ENCODE data around the gene PLEKHM2. TPM values are rescaled to one million over a fixed set of nuclear protein-coding genes. Genes with fewer than 3 reads are reported as not detected.

Gene PLEKHM2
- total RNA-seq, 8 experiments from 2014 or later = 23.7 to 45.7 (median 33.4) TPM

- WGBS, 10 experiments = 0 to 94% (median 74%) methylated on average over 1 to 2 of the region's 2 CpGs; no CpG with 5 or more reads in 4 of the 10 experiments
- H3K4me3 ChIP-seq = no peak overlapping the region
- no peak for ATAC-seq (replicated peaks in 6 of 8)
- in situ Hi-C loops (cut with MboI; ENCODE audit: low pct_unique_long_range_greater_than_20kb in 2 of 9, low sequenced_read_pairs in 9 of 9, unreplicated experiment in 9 of 9) = no loop called here
- H3K4me1 ChIP-seq (replicated peaks in 1 of 2) = peaks cover 4 to 8% of the 10 kb centered on the region in 2 donors
- H3K27ac ChIP-seq = no peak overlapping the region
These were observed 91.6 kb downstream of the PLEKHM2 start for GRCh38 chr1:15775706-15776105.

- no peak overlapping the region for H3K4me3 ChIP-seq
- peaks cover 4 to 8% of the 10 kb centered on the region in 2 donors for H3K4me1 ChIP-seq (replicated peaks in 1 of 2)
- 75 to 98% (median 93%) methylated on average over 2 to 7 of the region's 7 CpGs; no CpG with 5 or more reads in 1 of the 10 experiments for WGBS, 10 experiments
- in situ Hi-C loops (cut with MboI; ENCODE audit: low pct_unique_long_range_greater_than_20kb in 2 of 9, low sequenced_read_pairs in 9 of 9, unreplicated experiment in 9 of 9) = no loop called here
- H3K27ac ChIP-seq = no peak overlapping the region
- ATAC-seq (replicated peaks in 6 of 8) = no peak
These were observed 94.0 kb downstream of the PLEKHM2 start for GRCh38 chr1:15777909-15778707.

Other genes with a start within 250 kb of the PLEKHM2 start
- gene CTRC, start 245.9 kb upstream of the PLEKHM2 start, total RNA-seq = under 1 TPM in 7 of 8 experiments, not detected in 1; 0.05 to 0.95 (median 0.14) TPM
- 1 to 10 TPM in 1 of 8 experiments, not detected in 7; 1.1 TPM for gene CELA2A, start 227.6 kb upstream of the PLEKHM2 start, total RNA-seq
- gene CELA2B, start 208.2 kb upstream of the PLEKHM2 start, total RNA-seq = not detected
- gene CASP9, start 160.1 kb upstream of the PLEKHM2 start, total RNA-seq = 10 to 100 TPM in 6 of 8 experiments, 1 to 10 TPM in 2; 8.2 to 17.1 (median 13.9) TPM
- 10 to 100 TPM; 14.4 to 26.0 (median 18.0) TPM for gene DNAJC16, start 157.5 kb upstream of the PLEKHM2 start, total RNA-seq
- gene AGMAT, start 99.3 kb upstream of the PLEKHM2 start, total RNA-seq = 1 to 10 TPM in 2 of 8 experiments, under 1 TPM in 6; 0.14 to 1.2 (median 0.65) TPM
- 10 to 100 TPM; 11.1 to 47.4 (median 17.0) TPM for gene DDI2, start 66.9 kb upstream of the PLEKHM2 start, total RNA-seq
- 1 to 10 TPM in 4 of 8 experiments, under 1 TPM in 4; 0.49 to 1.5 (median 1.0) TPM for gene SLC25A34, start 51.9 kb downstream of the PLEKHM2 start, total RNA-seq
- gene TMEM82, start 58.2 kb downstream of the PLEKHM2 start, total RNA-seq = under 1 TPM in 1 of 8 experiments, not detected in 7; 0.28 TPM
- 10 to 100 TPM in 3 of 8 experiments, 1 to 10 TPM in 5; 2.0 to 35.1 (median 9.6) TPM for gene FBLIM1, start 74.5 kb downstream of the PLEKHM2 start, total RNA-seq
- 1 to 10 TPM; 2.7 to 7.2 (median 5.9) TPM for gene UQCRHL, start 123.3 kb downstream of the PLEKHM2 start, total RNA-seq
- gene SPEN, start 163.4 kb downstream of the PLEKHM2 start, total RNA-seq = 10 to 100 TPM in 7 of 8 experiments, 1 to 10 TPM in 1; 10.0 to 69.9 (median 44.0) TPM